K562 (cell line): Measurements from ENCODE around the gene BTAF1. TPM values are rescaled to one million over a fixed set of nuclear protein-coding genes. Genes with fewer than 3 reads are reported as not detected.

Source experiments
- ATAC-seq: fragments of 200-7000 bp; cut with Tn5 transposase; 3 replicates; pipeline ENCODE4 v1.9.1; 2020; ENCODE audit warnings: moderate library complexity
- BruUV-seq: library from RNA; stranded (reverse); fragments of 400-500 nt; replicated peaks from 2 replicates; lab custom pipeline; 2021; lab: Mats Ljungman, UMichigan
- CTCF ChIA-PET: fragments of 300-600 bp; formaldehyde crosslinking; extraction: SDS; loops from one replicate; lab custom pipeline; 2021; ENCODE audit warnings: low intra/inter-chr PET ratio; lab: Yijun Ruan, JAX
- POLR2A ChIA-PET: fragments of 300-600, 350-650 bp; sonication (Branson Sonifier 250); formaldehyde crosslinking; extraction: SDS; loops from one replicate; lab custom pipeline; 2021; ENCODE audit warnings: antibody characterized with exemption, inconsistent platforms; lab: Yijun Ruan, JAX
- DNase-seq, 4 experiments: peaks; one replicate each; pipeline versions ENCODE4 v3.0.0 to v3.0.0-alpha.2; 2011 to 2018; ENCODE audit warnings: low spot score in 3 of 4, mixed read lengths in 3 of 4; ENCODE audit errors: extremely low read depth in 1 of 4
- FAIRE-seq: peaks from 2 replicates; lab custom pipeline; 2011; peaks lifted over from hg19 to GRCh38; lab: Jason Lieb, UNC
- H2AFZ ChIP-seq: 2 replicates; pipeline ENCODE4 v1.6.0; 2011; ENCODE audit warnings: low read depth, low read length, control low read depth, inconsistent platforms
- H3K27ac ChIP-seq: fragments of 200-600 bp; 3 replicates; pipeline ENCODE4 v1.8.0; 2011; ENCODE audit warnings: low read depth, mild to moderate bottlenecking, control low read depth, inconsistent platforms, low read length, moderate library complexity, mixed read lengths; ENCODE audit errors: extremely low read depth
- H3K27me3 ChIP-seq, 2 experiments: fragments of 300-600 bp in 1 of 2; 2 replicates in 1 of 2; 3 replicates in 1 of 2; pipeline versions ENCODE4 v1.6.0 to v1.8.0; 2011; ENCODE audit warnings: inconsistent platforms in 2 of 2, low read length in 2 of 2, mild to moderate bottlenecking in 1 of 2, mixed read lengths in 1 of 2, moderate library complexity in 1 of 2; ENCODE audit not compliant: control insufficient read depth in 2 of 2, insufficient read depth in 2 of 2
- H3K36me3 ChIP-seq: fragments of 300-600 bp; 3 replicates; pipeline ENCODE4 v1.8.0; 2011; ENCODE audit warnings: mild to moderate bottlenecking, low read length, inconsistent platforms; ENCODE audit not compliant: control insufficient read depth, insufficient read depth
- H3K4me1 ChIP-seq, 2 experiments: fragments of 200-600 bp in 1 of 2; replicated peaks in 1 of 2; 2 replicates in 1 of 2; 3 replicates in 1 of 2; pipeline versions ENCODE4 v1.5.1 to v1.8.0; 2011; ENCODE audit warnings: inconsistent platforms in 2 of 2, low read length in 2 of 2, mild to moderate bottlenecking in 1 of 2, mixed read lengths in 1 of 2, moderate library complexity in 1 of 2; ENCODE audit not compliant: control insufficient read depth in 2 of 2, insufficient read depth in 2 of 2
- H3K4me2 ChIP-seq: 2 replicates; pipeline ENCODE4 v1.6.1; 2011; ENCODE audit warnings: low read length, control low read depth, inconsistent platforms, mixed read lengths; ENCODE audit not compliant: insufficient read depth
- H3K4me3 ChIP-seq: fragments of 200-600 bp; sonication (generic), shearing (Covaris generic); 2 replicates; pipeline ENCODE4 v1.5.1; 2016; ENCODE audit warnings: control low read depth, inconsistent platforms
- H3K79me2 ChIP-seq: fragments of 200-600 bp; 3 replicates; pipeline ENCODE4 v1.8.0; 2011; ENCODE audit warnings: low read length, inconsistent platforms; ENCODE audit not compliant: control insufficient read depth, insufficient read depth
- H3K9ac ChIP-seq, 2 experiments: 2 replicates each; pipeline versions ENCODE4 v1.6.0 to v1.6.1; 2011; ENCODE audit warnings: low read depth in 2 of 2, low read length in 2 of 2, control low read depth in 1 of 2, inconsistent platforms in 1 of 2, mild to moderate bottlenecking in 1 of 2, mixed read lengths in 1 of 2; ENCODE audit not compliant: insufficient read depth in 1 of 2
- H3K9me1 ChIP-seq: one replicate; pipeline ENCODE4 v1.6.0; 2011; ENCODE audit warnings: inconsistent platforms, mild to moderate bottlenecking, low read length, moderate library complexity; ENCODE audit not compliant: control insufficient read depth, insufficient read depth
- H3K9me3 ChIP-seq: replicated peaks from 2 replicates; pipeline ENCODE4 v1.5.1; 2011; ENCODE audit warnings: low read depth, low read length, inconsistent platforms; ENCODE audit not compliant: control insufficient read depth, insufficient read depth
- H4K20me1 ChIP-seq: replicated peaks from 2 replicates; pipeline ENCODE4 v1.6.1; 2011; ENCODE audit warnings: low read length, inconsistent platforms, mixed read lengths; ENCODE audit not compliant: control insufficient read depth, insufficient read depth
- ARID2 ChIP-seq: fragments of 450-650 bp; IDR thresholded peaks from 2 replicates; pipeline ENCODE4 v1.6.1; 2017; ENCODE audit warnings: antibody characterized with exemption, mild to moderate bottlenecking
- CBX5 ChIP-seq: IDR thresholded peaks from 2 replicates; pipeline ENCODE4 v1.6.1; 2014; ENCODE audit warnings: low read depth, borderline replicate concordance
- ELK1 ChIP-seq: sonication (generic); formaldehyde crosslinking; IDR thresholded peaks from 2 replicates; pipeline ENCODE4 v1.8.1; 2022; ENCODE audit warnings: missing genetic modification reagents
- HOMEZ ChIP-seq: fragments of 250-450 bp; sonication (Bioruptor Pico); IDR thresholded peaks from 2 replicates; pipeline ENCODE4 v1.4.0; 2020; ENCODE audit warnings: mild to moderate bottlenecking, moderate library complexity
- LEF1 ChIP-seq: fragments of 450-650 bp; IDR thresholded peaks from 2 replicates; pipeline ENCODE4 v1.6.1; 2016; ENCODE audit warnings: mild to moderate bottlenecking
- PHF8 ChIP-seq: fragments of 200-600 bp; sonication (generic); IDR thresholded peaks from 2 replicates; pipeline ENCODE4 v1.6.1; 2012; ENCODE audit warnings: mixed run types, mild to moderate bottlenecking, inconsistent platforms, low read length, moderate library complexity, borderline replicate concordance
- POLR2AphosphoS2 ChIP-seq: IDR thresholded peaks from 2 replicates; pipeline ENCODE4 v1.6.1; 2012; ENCODE audit warnings: low read length, improper control_type of control experiment
- PURB ChIP-seq: sonication (generic); formaldehyde crosslinking; IDR thresholded peaks from 2 replicates; pipeline ENCODE4 v1.9.0; 2021; ENCODE audit warnings: low read depth, mild to moderate bottlenecking, missing genetic modification reagents
- STAT5A ChIP-seq: IDR thresholded peaks from 2 replicates; pipeline ENCODE4 v1.6.1; 2012; ENCODE audit warnings: low read length, inconsistent platforms, borderline replicate concordance
- ZNF121 ChIP-seq: sonication (generic); formaldehyde crosslinking; conservative IDR thresholded peaks from 2 replicates; pipeline ENCODE4 v1.8.0; 2022; ENCODE audit warnings: missing genetic modification reagents
- ZNF224 ChIP-seq: sonication (generic); formaldehyde crosslinking; IDR thresholded peaks from 2 replicates; pipeline ENCODE4 v1.8.0; 2022; ENCODE audit warnings: mild to moderate bottlenecking, missing genetic modification reagents
- ZNF398 ChIP-seq: fragments of 250-450 bp; sonication (Bioruptor Pico); IDR thresholded peaks from 2 replicates; pipeline ENCODE4 v1.8.0; 2021; ENCODE audit warnings: moderate library complexity, mild to moderate bottlenecking, inconsistent platforms
- WGBS: fragments of 100-300 bp; shearing (Covaris generic); methylation state at CpG from one replicate; pipeline ENCODE4 v1.1.6; 2016; ENCODE audit warnings: low coverage, mixed read lengths; ENCODE audit not compliant: insufficient coverage; ENCODE audit errors: missing lambda C conversion rate; 5-methylcytosine and 5-hydroxymethylcytosine counted together
- in situ Hi-C: fragments of 300-500 bp; cut with MboI; formaldehyde crosslinking; loops from 4 replicates; pipeline ENCODE4 v1.15.0; 2018; ENCODE audit warnings: inconsistent platforms, mixed read lengths
- intact Hi-C: fragments of 100-400 bp; cut with micrococcal nuclease; formaldehyde crosslinking; loops from 2 replicates; pipeline ENCODE4 v1.14.2; 2022
- polyA plus RNA-seq, 8 experiments: library from polyadenylated mRNA; depleted of rRNA in 4 of 8; stranded (reverse) in 5 of 8; unstranded in 3 of 8; fragments of >200 nt; fragmentation: Nextera tagmentation in 2 of 8; fragmentation: Illumina TruSeq in 1 of 8; extraction: Ambion mirVana in 2 of 8; extraction: Trizol in 1 of 8; gene quantifications; 2 replicates each; pipeline versions ENCODE4 v1.2.1 to v1.2.3, GENCODE V29; 2011 to 2014; ENCODE audit warnings: inconsistent platforms in 1 of 8, missing spikeins in 1 of 8
- total RNA-seq, 7 experiments: library from RNA; depleted of rRNA in 6 of 7; stranded (reverse); fragments of >200 nt in 6 of 7; fragmentation: Illumina TruSeq in 2 of 7; extraction: Trizol in 2 of 7; gene quantifications; 2 replicates each; pipeline versions ENCODE4 v1.2.1 to v1.2.3, GENCODE V29; 2011 to 2021; ENCODE audit warnings: low replicate concordance in 1 of 7

The BTAF1 gene
- total and polyA plus RNA-seq, 9 of the 15 experiments (the other 6 are each of a cell fraction or from before 2014, with no cell fraction given): 6.6 to 70.7 (median 30.5) TPM

GRCh38 chr10:91974960-91975359, 51.4 kb downstream of the BTAF1 start:
- WGBS: 64% methylated on average over 2 of the region's 2 CpGs
- H3K27ac ChIP-seq: no peak overlapping the region
- ChIA-PET CTCF (no interaction called here), POLR2A (interaction anchor here (0.6 kb wide), 1 partner anchor 9 kb away, joined by 4 read pairs; no protein-coding TSS in a partner anchor)
- DNase-seq: no peak
- no peak overlapping the region for H2AFZ ChIP-seq
- BruUV-seq: no TSS peak
- H3K36me3 ChIP-seq: peaks cover 50% of the 10 kb centered on the region
- no peaks in the 10 kb centered on the region for H3K79me2 ChIP-seq
- no peaks in the 10 kb centered on the region for H3K9me1 ChIP-seq
- intact Hi-C loops: no loop called here
- H3K4me1 ChIP-seq: no peaks in the 10 kb centered on the region
- in situ Hi-C loops: no loop called here
- no peaks in the 10 kb centered on the region for H4K20me1 ChIP-seq
- no peak overlapping the region for H3K4me2 ChIP-seq
- no peaks in the 10 kb centered on the region for H3K9me3 ChIP-seq
- H3K9ac ChIP-seq: no peak overlapping the region
- TF ChIP-seq CBX5 (no peak), ZNF121 (CRISPR knock-in tag) (no peak), PURB (CRISPR knock-in tag) (no peak), PHF8 (no peak), ZNF224 (CRISPR knock-in tag) (no peak), ZNF398 (CRISPR knock-in tag) (no peak), STAT5A (no peak), POLR2AphosphoS2 (no peak), LEF1 (no peak), HOMEZ (no peak), ELK1 (CRISPR knock-in tag) (no peak), ARID2 (no peak)
- TF ChIP-seq, all 486 proteins: peak for 0
- Histone ChIP-seq H3K27me3 (no peaks in the 10 kb centered on the region), H3K4me3 (no peak overlapping the region)
- ATAC-seq (no peak), FAIRE-seq (no peak)
